ENCODE measurements around the gene ATP2A3. TPM values are rescaled to one million over a fixed set of nuclear protein-coding genes. Genes with fewer than 3 reads are reported as not detected.

Gene ATP2A3
- total and polyA plus RNA-seq, 2 donors (not counting 3 experiments of a cell fraction or from before 2014, with no cell fraction given) = 0.37 to 0.55 TPM

DNA sequence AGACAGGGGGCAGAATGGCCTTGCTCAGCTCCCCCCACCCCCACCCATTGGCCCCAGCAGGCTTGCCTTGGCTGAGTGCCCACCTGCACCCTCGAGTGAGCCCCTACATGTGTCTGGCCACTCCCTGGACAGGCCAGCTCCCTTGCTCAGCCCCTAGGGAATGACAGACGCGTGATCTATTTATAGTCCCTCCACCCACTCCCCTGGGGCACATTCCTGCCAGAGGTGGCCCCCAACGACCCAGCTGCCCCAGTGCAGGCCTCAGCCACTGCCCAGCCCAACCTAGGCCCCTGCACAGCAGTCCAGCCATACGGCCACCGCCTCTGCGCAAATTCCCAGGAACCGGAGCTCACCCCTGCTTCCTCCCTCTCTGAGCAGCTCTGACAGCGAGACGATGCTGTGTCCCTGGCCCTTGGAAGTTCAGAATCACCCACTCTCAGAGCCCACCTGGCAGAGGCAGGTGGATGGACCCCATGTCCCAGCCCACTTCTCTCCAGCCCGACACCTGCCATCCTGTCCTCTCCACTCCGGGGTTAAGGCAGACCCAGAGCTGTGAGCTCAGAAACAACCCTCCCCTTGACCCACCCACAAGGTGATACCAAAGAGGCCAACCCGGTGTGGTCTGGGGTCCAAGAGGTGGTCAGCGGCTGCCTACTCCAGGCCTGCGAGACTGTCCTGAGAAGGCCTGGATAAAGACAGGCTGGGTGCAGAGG lies 36.5 kb downstream of the ATP2A3 start:
- no peak for FAIRE-seq
- no peak for DNase-seq (ENCODE audit: low read depth, low spot score)
- POLR2A ChIA-PET = no interaction called here
- Histone ChIP-seq H3K36me3 (ENCODE audit: control insufficient read depth in 2 of 2, extremely low read depth in 1 of 2, insufficient read depth in 2 of 2, low read length in 2 of 2) (no peaks in the 10 kb centered on the region), H3K4me3 (replicated peaks in 1 of 3; ENCODE audit: insufficient read depth in 1 of 3, low read depth in 1 of 3, low read length in 3 of 3) (no peak overlapping the region), H3K27me3 (ENCODE audit: control insufficient read depth in 2 of 2, insufficient read depth in 2 of 2, low read length in 2 of 2) (no peaks in the 10 kb centered on the region), H3K4me2 (ENCODE audit: insufficient read depth, low read length) (no peak overlapping the region), H2AFZ (ENCODE audit: low read depth, low read length) (no peak overlapping the region), H3K9me3 (replicated peaks; ENCODE audit: control insufficient read depth, insufficient read depth, low read length) (no peaks in the 10 kb centered on the region), H3K9ac (replicated peaks; ENCODE audit: extremely low read depth, insufficient read depth, low read length) (no peak overlapping the region), H4K20me1 (replicated peaks; ENCODE audit: control insufficient read depth, extremely low read depth, insufficient read depth, low read length) (no peaks in the 10 kb centered on the region), H3K4me1 (ENCODE audit: control insufficient read depth, extremely low read depth, insufficient read depth, low read length) (no peaks in the 10 kb centered on the region), H3K27ac (ENCODE audit: insufficient read depth, low read depth, low read length) (no peak overlapping the region), H3K9me1 (replicated peaks; ENCODE audit: control insufficient read depth, extremely low read depth, insufficient read depth, low read length) (no peaks in the 10 kb centered on the region), H3K79me2 (ENCODE audit: control insufficient read depth, insufficient read depth, low read length) (no peaks in the 10 kb centered on the region)
- no TSS peak for BruUV-seq (replicated peaks)
- dilution Hi-C loops (cut with MboI; ENCODE audit: extremely low pct_ligation_motif_present, low sequenced_read_pairs) = no loop called here
- intact Hi-C loops (cut with micrococcal nuclease) = no loop called here
- CTCF ChIA-PET = interaction anchor here (1.2 to 2.6 kb wide), 4 partner anchors 8 to 71 kb away, joined by 3 to 17 read pairs (median 4); no protein-coding TSS in a partner anchor
- no peak for TF ChIP-seq FOS (IDR thresholded peaks at IDR 0.05; ENCODE audit: borderline replicate concordance, insufficient read depth, low read length)
- no peak for TF ChIP-seq MYC (IDR thresholded peaks at IDR 0.05; ENCODE audit: low read depth, low read length)
- TF ChIP-seq POLR2A (IDR thresholded peaks at IDR 0.05; ENCODE audit: low read depth, low read length) = no peak
- TF ChIP-seq EZH2 (IDR thresholded peaks at IDR 0.05; ENCODE audit: borderline replicate concordance, low read depth, low read length, severe bottlenecking) = no peak
- TF ChIP-seq GATA2 (IDR thresholded peaks at IDR 0.05; ENCODE audit: insufficient read depth, insufficient read length, low read depth, low read length) = no peak
- TF ChIP-seq, protein P1, sequence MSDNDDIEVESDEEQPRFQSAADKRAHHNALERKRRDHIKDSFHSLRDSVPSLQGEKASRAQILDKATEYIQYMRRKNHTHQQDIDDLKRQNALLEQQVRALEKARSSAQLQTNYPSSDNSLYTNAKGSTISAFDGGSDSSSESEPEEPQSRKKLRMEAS (IDR thresholded peaks at IDR 0.05; ENCODE audit: insufficient read depth, insufficient read length) = no peak
- TF ChIP-seq JUN (IDR thresholded peaks at IDR 0.05; ENCODE audit: borderline replicate concordance, insufficient read depth, insufficient read length, low read depth) = no peak
- TF ChIP-seq POLR2AphosphoS5 (IDR thresholded peaks at IDR 0.05; ENCODE audit: insufficient read depth, low read depth, low read length) = no peak
- TF ChIP-seq, protein P2, sequence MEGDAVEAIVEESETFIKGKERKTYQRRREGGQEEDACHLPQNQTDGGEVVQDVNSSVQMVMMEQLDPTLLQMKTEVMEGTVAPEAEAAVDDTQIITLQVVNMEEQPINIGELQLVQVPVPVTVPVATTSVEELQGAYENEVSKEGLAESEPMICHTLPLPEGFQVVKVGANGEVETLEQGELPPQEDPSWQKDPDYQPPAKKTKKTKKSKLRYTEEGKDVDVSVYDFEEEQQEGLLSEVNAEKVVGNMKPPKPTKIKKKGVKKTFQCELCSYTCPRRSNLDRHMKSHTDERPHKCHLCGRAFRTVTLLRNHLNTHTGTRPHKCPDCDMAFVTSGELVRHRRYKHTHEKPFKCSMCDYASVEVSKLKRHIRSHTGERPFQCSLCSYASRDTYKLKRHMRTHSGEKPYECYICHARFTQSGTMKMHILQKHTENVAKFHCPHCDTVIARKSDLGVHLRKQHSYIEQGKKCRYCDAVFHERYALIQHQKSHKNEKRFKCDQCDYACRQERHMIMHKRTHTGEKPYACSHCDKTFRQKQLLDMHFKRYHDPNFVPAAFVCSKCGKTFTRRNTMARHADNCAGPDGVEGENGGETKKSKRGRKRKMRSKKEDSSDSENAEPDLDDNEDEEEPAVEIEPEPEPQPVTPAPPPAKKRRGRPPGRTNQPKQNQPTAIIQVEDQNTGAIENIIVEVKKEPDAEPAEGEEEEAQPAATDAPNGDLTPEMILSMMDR (IDR thresholded peaks at IDR 0.05; ENCODE audit: extremely low read depth in 1 of 2, insufficient read depth in 1 of 2, low read depth in 1 of 2, low read length in 2 of 2) = no peak
